ENCODE measurements around the gene SLC9A7.

DNA sequence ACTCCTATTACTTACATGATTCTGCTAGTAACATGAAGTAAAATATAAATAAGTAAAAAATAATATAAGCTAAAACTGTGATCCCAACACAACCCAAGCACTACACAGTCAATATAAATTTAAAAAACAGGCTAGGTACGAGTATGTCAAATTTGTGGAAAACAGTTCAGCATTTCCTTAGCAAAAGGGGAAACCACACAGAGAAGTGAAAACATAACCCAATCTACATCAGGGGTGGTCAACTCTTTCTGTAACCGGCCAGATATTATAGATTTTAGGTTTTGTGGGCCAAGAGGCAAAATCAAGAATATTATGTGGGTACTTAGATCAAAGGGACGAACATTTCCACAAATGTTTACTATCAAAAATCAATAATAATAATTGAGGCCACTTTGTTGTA, 115.3 kb downstream of the SLC9A7 start:
- TF ChIP-seq, protein P1, sequence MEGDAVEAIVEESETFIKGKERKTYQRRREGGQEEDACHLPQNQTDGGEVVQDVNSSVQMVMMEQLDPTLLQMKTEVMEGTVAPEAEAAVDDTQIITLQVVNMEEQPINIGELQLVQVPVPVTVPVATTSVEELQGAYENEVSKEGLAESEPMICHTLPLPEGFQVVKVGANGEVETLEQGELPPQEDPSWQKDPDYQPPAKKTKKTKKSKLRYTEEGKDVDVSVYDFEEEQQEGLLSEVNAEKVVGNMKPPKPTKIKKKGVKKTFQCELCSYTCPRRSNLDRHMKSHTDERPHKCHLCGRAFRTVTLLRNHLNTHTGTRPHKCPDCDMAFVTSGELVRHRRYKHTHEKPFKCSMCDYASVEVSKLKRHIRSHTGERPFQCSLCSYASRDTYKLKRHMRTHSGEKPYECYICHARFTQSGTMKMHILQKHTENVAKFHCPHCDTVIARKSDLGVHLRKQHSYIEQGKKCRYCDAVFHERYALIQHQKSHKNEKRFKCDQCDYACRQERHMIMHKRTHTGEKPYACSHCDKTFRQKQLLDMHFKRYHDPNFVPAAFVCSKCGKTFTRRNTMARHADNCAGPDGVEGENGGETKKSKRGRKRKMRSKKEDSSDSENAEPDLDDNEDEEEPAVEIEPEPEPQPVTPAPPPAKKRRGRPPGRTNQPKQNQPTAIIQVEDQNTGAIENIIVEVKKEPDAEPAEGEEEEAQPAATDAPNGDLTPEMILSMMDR (conservative IDR thresholded peaks at IDR 0.05; ENCODE audit: low read depth, low read length): no peak
- TF ChIP-seq EZH2 (IDR thresholded peaks at IDR 0.05; ENCODE audit: borderline replicate concordance, low read depth, low read length, poor library complexity, severe bottlenecking): no peak

Measured in A673 (cell line).